CD4-positive, alpha-beta T cell treated with Interleukin-10 for 1 hour (primary cell): Measurements from ENCODE around the gene PRR7.

Source experiments
- DNase-seq: peaks from one replicate; pipeline ENCODE4 v3.0.0-alpha.2; 2020

Gene PRR7

DNA sequence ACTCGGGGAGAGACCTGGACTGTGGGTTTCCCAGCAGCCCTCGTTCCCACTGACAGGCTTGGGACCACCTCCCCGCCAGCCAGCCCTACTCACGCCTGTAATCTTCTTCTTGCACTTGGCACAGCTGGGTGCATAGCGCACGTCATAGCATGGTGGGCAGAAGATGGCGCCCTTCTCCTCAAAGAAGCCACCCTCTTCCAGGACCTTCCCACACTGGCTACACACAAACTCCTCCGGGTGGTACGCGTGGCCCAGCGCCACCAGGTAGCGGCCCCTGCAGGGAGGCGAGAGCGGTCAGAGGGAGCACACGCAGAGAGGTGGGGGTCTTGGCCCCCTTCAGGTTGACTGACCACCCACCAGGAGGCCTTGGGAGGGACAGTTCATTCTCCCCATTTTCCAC, 41.4 kb downstream of the PRR7 start:
- no peak for DNase-seq

DNA sequence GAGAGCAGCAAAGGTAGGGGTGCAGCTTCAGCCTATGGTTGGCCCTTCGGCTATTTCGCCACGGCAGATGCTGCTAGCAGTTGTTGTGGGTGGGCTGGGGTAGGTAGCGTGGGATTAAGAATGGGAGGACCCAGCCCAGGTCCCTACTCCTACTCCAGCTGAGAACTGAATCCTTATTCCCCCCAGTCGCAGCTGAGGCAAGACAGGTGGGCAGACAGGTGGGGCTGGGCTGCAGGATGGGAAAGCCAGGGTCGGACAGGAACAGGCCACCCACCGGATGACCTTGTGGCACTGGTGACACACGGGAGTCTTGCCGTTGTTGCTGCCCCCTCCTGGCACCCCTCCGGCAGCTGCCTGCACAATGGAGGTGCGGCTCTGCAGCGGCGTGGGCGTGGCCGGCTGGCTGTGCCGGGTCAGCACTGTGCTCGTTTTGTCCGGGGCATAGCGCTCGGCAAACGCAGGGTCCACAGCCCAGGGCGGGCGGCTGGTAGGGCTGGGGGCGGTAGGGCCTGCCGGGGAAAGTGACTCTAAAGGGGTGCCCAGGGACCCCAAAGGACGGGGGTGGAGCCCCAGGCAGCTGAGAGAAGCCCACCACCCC, 42.6 kb downstream of the PRR7 start:
- no peak for DNase-seq

DNA sequence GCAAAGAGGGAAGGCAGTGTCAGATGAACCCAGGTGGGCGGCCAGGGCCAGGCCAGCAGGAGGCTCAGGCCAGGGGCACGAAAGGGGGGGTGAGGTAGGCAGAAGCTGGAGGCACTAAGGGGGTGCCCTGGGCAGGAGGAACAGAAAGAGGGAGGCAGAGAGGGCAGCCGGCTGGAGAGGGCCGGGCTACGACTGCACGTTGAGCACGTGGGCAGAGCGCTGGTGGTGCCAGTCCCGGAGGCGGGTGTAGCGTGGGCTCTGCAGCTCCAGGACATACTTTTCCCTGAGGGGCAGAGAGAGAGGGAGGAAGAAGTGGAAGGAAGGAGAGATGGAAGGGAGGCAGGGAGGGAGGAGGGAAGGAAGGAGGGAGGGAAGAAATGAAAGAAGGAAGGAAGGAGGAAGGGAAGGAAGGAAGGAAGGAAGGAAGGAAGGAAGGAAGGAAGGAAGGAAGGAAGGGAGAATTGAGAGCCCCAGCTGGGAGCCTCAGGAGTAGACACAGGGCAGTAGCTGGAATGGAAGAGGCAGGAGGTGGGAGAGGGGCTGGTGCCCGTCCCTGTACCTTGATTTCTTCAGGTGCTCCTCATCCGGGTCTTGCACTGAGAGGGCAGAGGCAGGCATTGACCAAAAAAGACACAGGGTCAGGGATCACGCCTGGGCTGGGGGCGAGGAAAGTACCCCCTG, 43.8 kb downstream of the PRR7 start:
- DNase-seq = no peak

DNA sequence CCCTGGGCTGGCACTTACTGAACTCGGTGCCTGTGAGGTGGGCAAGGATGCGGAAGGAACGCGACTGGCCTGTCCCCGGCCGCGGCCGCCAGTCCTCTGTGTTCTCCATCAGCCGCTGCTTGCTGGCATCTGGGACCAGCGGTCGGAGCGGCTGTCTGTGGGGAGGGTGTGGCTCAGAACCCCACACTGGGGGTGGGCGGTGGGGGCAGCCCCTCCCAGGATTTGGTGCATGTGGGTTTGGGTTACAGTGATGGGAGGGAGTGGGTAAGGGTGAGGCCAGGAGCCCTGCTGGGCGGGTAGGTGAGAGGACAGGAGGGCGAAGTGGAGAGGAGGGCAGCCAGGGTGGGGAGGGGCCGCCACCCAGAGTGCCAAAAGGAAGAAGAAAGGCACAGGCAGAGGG, 44.4 kb downstream of the PRR7 start:
- DNase-seq = no peak

DNA sequence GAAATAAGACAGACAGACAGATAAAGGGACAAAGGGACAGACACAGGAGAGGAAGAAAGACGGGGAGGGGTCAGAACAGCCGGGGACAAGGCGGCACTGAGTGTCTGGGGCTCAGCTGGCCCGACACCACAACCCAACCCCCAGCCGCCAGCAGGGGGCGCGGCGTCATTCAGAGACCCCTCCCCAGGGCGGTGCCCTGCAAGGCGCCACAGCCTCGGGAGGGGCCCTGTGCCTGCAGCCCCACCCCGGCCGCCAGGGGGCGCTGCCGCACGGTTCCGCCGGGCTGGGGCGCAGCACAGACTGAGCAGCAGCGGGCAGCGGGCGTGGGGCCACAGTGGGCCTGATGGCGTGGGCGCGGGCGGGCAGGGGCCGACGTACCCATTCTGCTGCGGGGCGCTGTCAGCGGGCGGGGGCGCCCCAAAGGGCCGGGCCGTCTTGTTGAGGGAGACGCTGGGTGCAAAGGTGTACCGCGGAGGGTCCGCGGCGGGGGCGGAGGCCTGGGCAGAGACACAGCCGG, 44.9 kb downstream of the PRR7 start:
- no peak for DNase-seq

DNA sequence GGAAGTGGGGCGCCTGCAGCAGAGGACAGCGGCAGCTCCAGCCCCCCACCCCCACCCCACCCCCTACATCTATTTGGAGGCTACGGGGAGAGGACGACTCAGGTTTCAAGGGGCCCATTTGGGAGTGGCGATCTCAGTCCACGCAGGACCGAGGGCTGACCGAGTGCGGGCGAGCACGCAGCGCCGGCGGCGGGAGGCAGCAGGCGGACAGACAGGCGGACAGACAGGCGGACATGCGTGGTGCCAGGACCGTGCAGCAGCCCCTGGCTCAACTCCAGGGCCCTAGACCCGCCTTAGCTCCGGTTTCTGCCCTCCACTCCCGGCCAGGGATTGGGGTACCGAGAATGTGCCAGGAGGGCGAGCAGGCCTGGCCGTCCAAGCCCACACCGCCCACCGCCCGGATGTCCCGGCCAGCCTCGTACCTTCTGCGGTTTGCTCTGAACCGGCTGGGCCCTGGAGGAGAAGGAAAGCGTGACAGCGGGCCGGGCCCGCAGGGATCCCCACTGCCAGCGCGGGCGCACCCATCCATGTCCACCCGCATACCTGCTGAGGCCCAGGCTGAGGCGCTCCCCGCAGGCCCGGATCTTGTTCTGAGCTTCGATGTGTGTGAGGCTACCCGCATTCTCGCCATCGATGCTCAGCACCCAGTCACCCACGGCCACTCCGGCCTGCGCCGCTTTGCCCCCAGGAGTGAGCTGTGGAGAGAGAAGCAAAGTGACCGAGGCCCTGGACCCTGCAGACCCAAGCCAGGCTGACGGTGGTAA, 45.6 kb downstream of the PRR7 start:
- DNase-seq = no peak

DNA sequence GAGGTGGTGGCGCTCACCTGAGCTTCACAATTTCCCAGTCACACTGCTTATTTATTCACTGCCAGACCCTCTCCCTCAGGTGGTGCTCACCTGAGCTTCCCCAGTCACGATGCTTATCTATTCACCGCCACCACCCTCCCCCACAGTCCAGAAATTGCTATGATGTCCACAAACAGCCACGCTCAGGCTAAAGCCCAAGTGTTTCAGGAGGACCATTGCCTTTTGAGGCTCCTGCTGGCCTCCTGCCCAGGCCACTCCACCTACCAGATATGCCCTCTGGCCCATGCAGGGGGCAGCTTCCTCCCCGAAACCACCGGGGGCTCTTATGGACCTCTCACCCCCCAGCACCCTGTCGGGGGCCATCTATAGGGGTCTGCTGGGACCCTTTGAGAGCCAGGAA, 46.2 kb downstream of the PRR7 start:
- no peak for DNase-seq

DNA sequence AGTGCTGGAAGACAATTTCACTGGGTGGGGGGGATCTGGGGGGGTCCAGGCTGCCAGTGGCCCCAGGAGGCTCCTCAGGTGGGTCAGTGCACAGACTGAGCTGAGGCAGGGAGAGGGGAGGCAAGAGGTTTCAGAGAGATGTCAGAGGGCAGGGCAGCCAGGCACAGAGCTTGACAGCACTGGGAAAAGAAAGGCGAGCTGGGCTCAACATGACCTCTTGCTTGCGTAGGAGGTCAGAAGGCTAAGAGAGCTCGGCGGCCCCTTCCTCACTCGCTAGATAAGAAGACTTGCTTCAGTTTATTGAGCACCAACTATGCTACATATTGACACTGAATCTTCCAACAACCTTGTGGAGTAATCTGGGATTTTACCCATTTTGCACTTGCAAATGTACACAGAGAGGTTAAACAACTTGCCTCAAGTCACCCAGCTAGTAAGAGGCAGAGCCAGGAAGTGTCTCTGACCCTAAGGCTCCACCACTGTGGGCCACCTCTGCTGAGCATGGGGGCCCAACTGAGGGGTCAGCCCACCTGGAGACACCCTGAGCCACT, 47.3 kb downstream of the PRR7 start:
- no peak for DNase-seq

DNA sequence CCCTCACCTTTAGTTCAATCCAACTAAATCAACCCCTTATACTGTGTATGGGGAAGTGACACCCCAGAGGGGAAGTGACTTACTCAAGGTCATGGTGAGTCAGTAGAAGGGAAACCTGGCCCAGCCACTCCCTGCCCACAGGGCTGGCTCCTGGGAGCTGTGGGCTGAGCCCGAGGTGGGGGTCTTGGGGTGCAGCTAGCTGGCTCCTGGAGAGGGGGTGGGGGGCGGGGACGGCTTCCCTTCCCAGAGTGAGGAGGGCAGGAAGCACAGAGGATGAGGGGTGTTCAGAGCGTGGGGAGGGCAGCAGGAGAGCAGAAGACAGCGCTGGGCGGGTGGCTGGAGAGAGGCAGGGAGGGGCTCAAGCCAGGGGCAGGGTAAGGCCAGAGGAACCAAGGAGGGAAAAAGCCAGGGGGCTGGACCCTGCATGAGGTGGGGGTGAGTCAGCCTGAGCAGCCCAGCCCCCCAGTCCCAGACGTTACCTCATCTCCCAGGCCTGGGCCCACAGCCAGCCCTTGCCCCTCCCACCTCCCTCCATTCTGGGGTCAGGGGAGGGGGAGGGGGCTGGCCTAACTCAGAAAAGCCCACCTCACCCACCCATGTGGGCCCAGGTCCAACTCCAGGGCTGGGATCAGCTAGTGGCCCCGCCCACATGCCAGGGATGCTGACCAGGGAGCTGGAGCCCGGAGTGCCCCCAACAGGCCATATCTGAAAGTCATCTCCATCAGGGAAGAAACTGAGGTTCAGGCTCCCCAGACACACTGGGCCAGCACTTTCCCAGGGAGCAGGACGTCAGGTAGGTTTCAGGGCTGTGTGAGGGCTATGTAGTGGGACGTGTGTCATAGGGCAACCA, 48.0 kb downstream of the PRR7 start:
- no peak for DNase-seq

DNA sequence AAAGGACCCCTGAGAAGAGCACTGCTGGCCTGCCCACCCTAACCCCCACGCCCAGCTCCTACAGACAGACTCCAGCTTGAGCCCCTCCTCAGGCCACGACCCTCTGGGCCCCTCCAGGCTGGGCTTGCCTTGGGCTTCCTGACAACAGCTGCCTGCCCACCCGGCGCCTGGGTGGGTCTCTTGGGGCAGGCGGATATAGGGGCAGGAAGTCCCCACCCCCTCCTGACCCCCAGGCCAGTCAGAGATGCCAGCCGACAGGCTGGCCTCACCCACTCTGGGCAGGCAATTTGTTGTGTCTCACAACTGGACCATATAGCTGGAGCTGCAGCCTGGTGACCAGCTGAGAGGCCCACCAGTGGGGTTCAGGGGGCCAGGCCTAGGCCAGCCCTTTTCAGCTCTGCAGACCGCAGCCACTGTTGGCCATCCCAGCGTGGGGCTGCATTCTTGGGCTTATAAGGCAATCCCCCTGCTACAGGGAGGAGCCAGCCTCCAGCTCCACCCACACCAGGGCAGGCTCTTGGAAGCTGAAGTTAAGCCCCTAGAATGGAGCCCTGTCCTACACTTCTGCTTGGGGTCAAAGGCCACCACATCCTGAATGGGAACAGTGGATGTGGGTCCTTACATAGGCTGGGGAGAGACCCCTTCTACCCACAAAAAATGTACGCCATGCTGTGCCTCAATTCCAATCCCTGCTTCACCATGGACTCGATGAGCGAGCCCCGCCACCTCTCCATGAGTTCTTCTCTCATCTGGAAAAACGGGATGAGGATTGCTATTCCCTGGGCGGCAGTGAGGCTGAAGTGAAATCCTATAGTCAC, 48.8 kb downstream of the PRR7 start:
- DNase-seq = no peak

DNA sequence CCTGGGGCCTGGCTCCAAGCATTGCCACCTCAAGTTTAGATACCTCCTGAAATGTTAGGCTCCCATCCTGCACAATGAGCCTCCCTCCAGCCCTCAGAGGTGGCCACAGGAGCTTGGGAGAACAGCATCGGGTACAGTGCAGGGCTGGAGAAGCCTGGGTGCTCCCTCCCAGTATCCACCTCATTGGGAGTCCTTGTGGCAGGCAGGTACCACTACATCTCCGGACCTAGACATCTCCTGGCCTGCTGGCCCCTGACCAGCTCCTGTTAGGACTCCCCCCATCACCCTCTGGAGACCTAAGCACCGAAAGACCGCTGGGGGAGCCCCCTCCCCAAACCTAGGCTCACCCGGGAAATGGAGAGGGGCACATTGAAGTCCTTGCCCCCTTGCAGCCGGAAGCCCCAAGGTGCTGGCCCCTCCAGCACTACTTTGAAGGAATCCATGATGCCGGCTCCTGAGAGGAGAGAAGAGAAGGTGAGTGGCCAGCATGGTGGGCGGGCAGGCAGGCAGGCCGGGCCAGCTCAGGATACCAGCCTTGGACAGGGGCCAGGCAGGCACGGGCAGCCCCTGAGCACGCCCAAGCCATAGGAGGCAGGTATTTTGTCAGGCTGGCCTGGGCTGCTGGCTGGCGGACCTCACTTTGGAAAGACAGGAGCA, 49.6 kb downstream of the PRR7 start:
- DNase-seq = no peak

DNA sequence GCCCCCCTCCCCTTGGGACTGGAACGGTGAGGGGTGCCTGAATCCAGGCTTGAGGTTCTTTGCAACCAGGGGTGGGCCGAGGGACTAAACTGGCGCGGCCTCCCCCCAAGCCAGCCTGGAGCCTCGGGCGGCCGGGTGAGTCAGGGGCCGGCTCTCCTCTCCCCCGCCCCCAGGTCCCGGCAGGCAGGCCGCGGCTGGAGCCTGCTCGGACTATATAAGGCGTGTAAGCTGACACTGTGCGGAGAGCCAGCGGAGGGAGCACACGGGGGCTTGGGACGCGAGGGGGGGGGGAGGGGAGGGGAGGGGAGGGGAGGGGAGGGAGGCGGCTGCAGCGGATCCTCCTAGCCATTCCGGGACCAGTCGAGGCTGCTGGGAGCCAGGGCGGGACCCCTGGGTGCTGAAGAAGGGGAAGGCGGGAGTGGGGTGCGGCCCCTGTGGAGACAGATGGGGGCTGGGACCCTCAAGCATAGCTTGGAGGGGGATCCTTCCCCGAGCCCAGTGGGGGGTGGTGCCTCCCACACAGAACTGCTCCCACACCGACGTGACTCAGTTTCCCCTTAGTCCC, 50.2 kb downstream of the PRR7 start:
- DNase-seq = no peak

DNA sequence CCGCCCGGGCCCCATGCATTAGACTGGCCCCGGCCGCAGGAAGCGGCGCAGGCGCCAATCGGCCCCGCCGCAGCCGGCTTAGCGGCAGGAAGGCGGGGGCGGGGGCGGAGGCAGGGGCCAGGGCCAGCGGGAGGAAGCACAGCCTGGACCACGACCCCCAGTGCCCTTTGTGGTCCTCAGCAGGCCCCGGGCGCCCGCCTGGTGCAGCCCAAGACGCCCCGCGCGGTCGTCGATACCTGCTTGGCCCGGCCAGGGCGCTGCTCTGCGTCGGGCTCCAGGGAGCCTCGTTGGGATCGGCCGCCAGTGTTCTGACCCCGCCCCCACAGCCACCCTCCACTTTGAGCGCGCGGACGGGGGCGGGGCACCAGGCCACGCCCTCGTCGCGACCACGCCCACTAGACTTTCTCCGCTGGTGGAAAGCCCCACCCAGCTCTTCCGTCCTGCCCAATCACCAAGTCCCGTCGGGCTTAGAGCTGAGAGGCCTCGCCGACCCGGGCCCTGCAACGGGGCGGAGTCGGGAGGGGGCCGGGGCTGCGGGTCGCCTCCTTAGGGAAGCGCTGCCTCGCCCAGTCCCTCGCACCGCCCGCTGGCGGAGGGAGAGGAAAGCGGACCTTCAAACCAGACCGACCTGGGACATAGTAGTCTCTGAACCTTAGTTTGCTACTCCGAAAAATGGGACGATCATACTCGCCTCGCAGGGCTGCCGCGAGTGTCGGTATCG, 50.8 kb downstream of the PRR7 start, which contains the start of gene PDLIM7:
PDLIM7 (minus strand) TSS at position 313 of the 721 bp plus-strand sequence. CDS start 1,092 bp downstream, outside the sequence.
- peak; percentile 95 for DNase-seq

DNA sequence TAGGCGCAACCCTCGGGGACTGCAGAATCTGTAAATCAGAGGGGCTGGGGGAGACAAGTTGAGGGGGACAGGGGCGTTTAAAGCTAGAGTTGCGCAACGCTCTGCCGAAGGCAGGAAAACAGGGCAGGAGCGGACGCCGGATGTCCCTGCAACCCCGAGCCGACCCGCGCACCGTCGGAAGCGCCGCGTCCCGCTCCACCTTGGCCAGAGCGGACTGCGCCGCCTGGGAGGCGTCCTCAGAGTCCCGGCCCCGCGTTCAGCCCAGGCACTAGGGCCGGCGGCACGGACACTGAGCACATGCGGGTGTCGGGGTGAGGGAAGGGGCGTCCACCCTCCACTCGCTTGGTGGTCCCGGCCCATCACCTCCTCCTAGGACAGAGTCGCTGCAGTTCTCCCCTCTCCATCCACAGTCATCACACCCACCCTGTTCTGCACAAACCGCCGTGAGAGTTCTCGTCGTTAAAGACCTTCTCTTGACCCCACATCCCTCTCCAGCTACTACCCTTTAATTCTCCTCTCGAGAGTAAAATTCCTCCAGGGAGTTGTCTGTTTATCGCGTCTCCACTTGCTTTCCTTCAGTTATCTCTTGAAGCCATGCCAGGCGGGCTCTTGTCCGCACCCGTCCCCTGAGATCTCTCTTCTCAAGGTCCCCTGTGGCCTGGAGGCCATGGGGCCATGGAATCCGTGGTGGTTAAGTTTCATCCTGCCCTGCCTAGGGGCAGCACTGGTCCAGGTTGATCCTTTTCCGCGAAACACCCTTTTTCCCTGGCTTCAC, 51.6 kb downstream of the PRR7 start:
- DNase-seq = no peak

DNA sequence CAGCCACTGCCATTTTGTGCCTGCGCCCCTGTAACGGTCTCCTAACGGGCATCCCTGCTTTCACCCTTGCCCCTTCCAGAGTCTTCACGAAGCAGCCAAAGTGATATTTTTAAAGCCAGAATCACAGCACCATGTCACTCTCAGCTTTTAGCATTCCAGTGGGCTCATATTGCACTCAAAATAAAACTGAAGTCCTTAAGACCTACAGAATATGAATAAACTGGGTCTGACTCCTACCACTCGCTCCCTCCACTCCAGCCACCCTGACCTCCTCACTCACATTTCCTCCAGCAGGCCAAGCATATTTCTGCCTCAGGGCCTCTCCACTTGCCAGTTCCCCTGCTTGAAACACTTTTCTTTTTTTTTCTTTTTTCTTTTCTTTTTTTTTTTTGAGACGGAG, 53.2 kb downstream of the PRR7 start:
- DNase-seq = no peak

DNA sequence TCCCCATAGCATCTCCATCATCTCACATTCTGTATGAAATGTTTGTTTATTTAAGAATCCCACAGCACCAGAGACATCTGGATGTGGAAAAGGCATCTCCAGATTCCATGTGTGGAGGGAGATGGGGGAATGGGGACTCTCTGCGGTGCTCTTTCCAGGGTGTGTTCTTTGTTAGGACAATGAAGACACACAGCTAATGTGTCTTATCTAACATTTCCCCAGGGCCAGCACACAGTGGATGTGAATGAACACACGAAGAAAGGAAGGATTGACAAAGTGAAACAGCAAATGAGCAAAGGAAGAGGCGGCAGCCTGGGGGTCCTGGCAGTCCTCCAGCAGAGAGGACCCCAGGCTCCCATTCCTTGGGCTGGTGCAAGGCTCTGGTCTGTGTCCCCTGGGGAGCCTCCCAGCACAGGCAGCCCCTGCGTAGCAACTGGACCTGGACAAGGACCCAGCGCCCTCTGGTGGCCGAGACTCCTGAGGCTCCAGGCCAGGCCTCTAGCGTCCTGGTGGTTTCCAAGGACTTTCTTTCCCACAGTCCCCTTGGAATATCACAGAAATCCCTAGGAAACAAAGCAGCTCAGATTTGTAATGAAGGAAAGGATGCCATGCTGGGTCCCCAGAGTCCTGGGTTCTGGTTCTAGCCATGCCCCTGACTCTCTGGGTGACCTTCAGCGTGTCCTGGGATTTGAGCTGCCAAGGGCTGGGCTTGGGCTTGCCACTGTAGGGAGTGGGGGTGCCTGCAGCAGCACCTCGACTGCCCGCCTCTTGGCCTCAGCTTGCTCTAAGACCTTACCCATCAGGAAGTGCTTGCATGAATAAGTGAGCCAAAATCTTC, 54.3 kb downstream of the PRR7 start:
- peak; percentile 83 for DNase-seq

DNA sequence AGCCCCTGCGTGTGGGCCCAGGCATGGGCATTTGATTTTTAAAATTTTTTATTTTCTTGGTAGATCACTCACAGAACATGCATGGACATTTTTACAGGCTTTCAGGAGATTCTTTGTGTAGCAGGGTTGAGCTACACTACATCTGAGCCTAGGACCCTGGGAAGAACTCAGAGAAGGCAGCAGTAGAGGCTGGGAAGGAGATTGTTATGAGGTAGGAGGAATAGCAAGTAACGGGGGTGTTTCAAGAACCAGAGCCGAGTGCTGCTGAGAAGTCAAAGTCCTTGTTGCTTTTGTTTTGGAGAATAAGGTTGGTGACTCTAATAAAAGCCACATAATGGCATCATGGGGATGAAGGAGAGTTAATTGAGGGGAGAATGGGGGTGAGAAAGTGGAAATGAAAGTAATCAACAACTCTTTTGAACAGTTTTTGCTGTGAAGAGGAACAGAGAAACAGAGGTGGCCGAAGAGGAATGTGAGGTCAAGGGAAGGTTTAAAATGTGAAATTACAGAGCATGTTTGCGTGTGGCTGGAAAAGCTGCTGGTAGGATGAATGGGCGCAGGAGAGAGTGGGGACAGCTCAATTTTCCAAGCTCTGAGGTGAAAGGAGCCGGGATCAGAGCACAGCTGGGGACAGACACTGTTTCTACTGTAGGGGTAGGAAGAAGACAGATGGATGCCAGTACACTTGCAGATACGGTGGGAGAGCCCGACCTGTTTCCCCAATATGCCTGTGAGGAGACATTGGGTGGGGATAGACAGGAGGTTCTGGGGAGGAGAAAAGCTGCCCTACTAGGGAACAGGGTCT, 55.5 kb downstream of the PRR7 start:
- no peak for DNase-seq
